Left lobe of liver (tissue), 2 donors: ENCODE data around the gene GJA5. TPM values are rescaled to one million over a fixed set of nuclear protein-coding genes. Genes with fewer than 3 reads are reported as not detected.

ENCODE experiments used
- ATAC-seq: fragments of 200-7000 bp; cut with Tn5 transposase; one replicate; pipeline ENCODE4 v1.9.1; 2020; ENCODE audit warnings: mild to moderate bottlenecking, moderate library complexity
- DNase-seq: peaks from one replicate; pipeline ENCODE4 v3.0.0-alpha.2; 2020; ENCODE audit warnings: low spot score
- total RNA-seq: library from RNA; stranded (reverse); gene quantifications from one replicate; pipeline ENCODE4 v1.2.1, GENCODE V29; 2021
- donor health status: DM: no; HTN: no; CAD: no; lungs with moderate emphysema.
- donor health status: DM: no; HTN: yes; CAD: no.

GJA5 gene
- total RNA-seq: 1.1 TPM

GRCh38 chr1:147760481-147761260 is at the start of gene GJA5:
TSS of gene GJA5 (minus strand) at chr1:147760602. CDS start at chr1:147759238, 1,364 bp downstream.
- no peak for ATAC-seq
- no peak for DNase-seq

- DNase-seq: no peak
- no peak for ATAC-seq
Measured at GRCh38 chr1:147809236-147809635, 48.8 kb upstream of the GJA5 start.

DNA sequence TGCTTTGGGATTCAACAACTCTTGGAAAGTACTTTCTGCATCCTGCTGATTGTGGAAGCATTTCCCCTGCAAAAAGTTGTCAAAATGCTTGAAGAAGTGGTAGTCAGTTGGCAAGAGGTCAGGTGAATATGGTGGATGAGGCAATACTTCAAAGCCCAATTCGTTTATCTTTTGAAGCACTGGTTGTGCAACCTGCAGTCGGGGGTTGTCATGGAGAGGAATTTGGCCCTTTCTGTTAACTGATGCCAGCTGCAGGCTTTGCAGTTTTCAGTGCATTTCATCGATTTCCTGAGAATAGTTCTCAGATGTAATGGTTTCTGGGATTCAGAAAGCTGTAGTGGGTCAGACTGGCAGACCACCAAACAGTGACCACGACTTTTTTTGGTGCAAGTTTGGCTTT is 47.6 kb upstream of the GJA5 start:
- ATAC-seq (peak; percentile 87), DNase-seq (peak; percentile 85)

GRCh38 chr1:147807405-147807804 is 47.0 kb upstream of the GJA5 start:
- no peak for DNase-seq
- no peak for ATAC-seq

GRCh38 chr1:147804942-147805723 is 44.7 kb upstream of the GJA5 start:
- no peak for DNase-seq

DNA sequence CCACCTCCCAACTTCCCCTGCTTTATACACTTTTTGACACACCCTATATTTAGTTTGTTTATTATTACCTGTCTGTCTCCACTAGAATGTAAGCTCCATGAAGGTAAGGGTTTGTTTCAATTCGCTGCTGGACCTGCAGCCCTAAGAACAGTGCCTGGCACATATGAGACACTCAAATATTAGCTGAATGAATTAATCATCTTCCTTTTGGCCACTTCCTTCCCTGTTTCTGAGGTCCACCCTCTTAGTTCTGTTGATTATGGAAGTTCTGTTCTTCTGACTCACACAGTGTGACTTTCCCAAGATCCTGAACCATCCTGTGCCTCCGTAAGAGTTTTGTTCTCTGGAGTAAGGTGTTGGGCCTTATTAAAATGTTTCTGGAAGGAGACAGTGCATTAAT is 40.4 kb upstream of the GJA5 start:
- ATAC-seq (no peak), DNase-seq (no peak)

More at GRCh38 chr1:147804942-147805723, 44.7 kb upstream of the GJA5 start:
- no peak for ATAC-seq

GRCh38 chr1:147798731-147799130 is 38.3 kb upstream of the GJA5 start:
- no peak for ATAC-seq
- DNase-seq: no peak

- ATAC-seq (peak; percentile 16), DNase-seq (no peak)
Measured at GRCh38 chr1:147794570-147794969, 34.2 kb upstream of the GJA5 start.

- ATAC-seq (no peak), DNase-seq (no peak)
Measured at GRCh38 chr1:147791876-147792275, 31.5 kb upstream of the GJA5 start.

DNA sequence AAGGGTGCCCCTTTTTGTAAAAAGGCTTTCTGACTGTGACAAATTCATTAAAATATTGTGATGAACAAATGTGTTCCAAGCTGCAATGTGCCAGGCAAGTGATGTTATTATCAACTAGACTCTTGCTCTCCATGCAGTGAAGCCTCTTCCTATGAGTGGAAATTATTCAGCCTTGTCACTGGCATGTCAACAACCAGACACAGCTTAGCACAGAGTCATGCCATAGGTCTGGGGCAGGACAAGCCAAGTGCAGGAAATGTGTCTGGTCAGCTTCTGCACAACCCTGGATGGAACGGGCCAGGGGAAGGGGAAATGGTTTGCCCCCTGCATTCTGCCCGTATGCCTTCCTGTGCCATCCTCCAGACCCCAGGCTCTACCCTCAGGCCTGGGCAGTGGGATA is 27.4 kb upstream of the GJA5 start:
- ATAC-seq: no peak
- no peak for DNase-seq

- DNase-seq (no peak), ATAC-seq (no peak)
Measured at GRCh38 chr1:147786536-147786935, 26.1 kb upstream of the GJA5 start.

GRCh38 chr1:147785794-147786506 is 25.5 kb upstream of the GJA5 start:
- DNase-seq (no peak), ATAC-seq (no peak)

GRCh38 chr1:147784941-147785340 is 24.5 kb upstream of the GJA5 start:
- ATAC-seq (no peak), DNase-seq (no peak)

DNA sequence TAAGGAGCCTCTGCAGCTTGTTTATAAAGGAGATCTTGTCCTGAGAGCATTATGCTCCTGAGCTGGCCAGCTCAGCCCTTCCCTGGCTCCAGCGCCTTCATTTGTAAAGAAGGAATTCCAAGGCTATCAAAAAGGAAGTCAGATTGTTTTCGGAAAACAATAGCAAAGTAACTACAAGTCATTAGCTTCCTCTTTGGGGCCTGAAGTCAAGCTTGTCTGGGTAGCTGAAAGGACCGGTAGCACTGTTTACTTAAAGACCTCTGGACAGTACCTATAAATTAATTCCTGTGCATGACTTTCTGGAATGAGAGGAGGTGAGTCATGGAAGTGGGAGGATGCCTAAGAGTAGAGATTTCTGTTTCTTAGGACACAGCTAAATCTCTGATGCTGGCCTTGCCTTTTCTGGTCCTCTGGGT is 20.7 kb upstream of the GJA5 start:
- DNase-seq (no peak), ATAC-seq (no peak)

- ATAC-seq: no peak
- DNase-seq: no peak
Measured at GRCh38 chr1:147777694-147778093, 17.3 kb upstream of the GJA5 start.

GRCh38 chr1:147773215-147773715 is 12.9 kb upstream of the GJA5 start:
- DNase-seq: no peak
- no peak for ATAC-seq

- no peak for DNase-seq
- no peak for ATAC-seq
Measured at GRCh38 chr1:147772570-147772969, 12.2 kb upstream of the GJA5 start.

DNA sequence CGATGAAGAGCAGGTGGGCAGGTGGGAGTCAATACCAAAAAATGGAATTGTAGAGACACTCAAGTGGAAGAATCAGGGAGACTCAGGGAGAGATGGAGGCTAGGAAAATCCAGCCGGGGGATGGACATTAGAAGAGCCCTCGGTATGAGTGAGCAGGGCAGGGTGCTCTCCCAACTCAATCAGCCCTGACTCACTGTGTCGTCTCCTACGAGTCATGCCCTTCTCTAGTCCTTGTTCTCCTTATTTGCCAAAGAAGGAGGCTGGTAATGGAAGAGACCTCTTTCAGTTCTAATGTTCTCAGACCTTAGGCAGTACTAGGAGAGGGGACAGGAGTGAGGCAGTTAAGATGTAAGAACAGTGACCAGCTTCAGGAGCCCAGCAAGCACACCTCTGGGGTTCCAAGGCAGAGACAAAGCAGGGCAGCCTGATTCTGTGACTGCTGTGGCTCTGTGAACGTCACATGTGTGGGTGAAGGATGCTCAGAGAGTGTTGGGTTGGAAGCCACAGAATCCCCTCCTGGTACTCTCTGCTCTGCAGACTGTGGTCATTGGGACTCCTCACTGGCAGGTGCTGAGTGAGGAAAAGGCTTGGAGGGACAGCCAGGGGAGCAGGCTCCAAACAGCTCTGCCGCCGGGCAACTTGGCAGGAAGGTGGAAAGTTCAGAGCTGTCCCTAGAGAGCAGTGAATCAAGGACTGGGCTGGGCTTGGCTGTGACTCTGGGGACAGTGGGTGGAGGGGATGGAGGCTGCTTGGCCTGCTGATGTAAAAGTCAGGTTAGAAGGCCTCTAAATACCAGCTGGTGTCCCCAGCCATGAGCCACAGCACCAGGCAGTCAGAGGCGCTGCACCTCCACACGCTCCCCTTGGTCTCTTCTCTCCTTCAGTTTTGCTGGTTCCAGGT is 11.1 kb upstream of the GJA5 start:
- DNase-seq: no peak
- ATAC-seq: no peak

DNA sequence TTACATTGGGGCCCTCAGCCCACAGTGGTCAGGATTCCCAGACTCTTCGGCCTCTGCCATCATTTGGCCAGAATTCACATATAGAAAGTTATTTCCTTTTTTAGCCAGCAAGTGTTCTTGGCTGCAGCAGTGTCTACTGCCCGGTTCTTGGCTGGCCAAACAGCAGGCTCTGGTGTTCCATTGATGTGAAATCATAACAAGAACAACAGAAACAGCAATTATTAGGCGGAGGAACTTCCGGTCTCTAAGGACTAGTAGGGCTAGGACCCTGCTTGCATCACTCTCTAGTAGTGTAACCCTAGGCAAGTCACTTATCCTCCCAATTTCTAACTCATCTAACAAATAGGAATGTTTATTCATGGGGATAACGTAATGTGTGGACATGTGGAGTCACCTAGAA is 8.7 kb upstream of the GJA5 start:
- ATAC-seq: no peak

GRCh38 chr1:147768582-147768981 is 8.2 kb upstream of the GJA5 start:
- ATAC-seq (no peak), DNase-seq (no peak)

More for the DNA sequence above, 8.7 kb upstream of the GJA5 start:
- no peak for DNase-seq
